Smooth muscle cell (in vitro differentiated cells): ENCODE measurements around the gene TECPR1. TPM values are rescaled to one million over a fixed set of nuclear protein-coding genes. Genes with fewer than 3 reads are reported as not detected.

Experiments
- DNase-seq: peaks from one replicate; lab custom pipeline; 2025; ENCODE audit not compliant: unreplicated experiment; lab: John Stamatoyannopoulos, UW
- H2AFZ ChIP-seq: fragments of 200-600 bp; sonication (generic); 2 replicates; pipeline ENCODE4 v1.6.0; 2016; ENCODE audit warnings: antibody characterized with exemption, low read depth, mild to moderate bottlenecking
- H3F3A ChIP-seq: fragments of 200-600 bp; sonication (generic); 2 replicates; pipeline ENCODE4 v1.6.0; 2017; ENCODE audit warnings: antibody characterized with exemption, low read depth
- H3K27ac ChIP-seq: fragments of 200-600 bp; sonication (generic); 2 replicates; pipeline ENCODE4 v1.5.1; 2016; ENCODE audit warnings: low read depth, mild to moderate bottlenecking
- H3K27me3 ChIP-seq: fragments of 200-600 bp; sonication (generic); 2 replicates; pipeline ENCODE4 v1.6.1; 2016; ENCODE audit warnings: low read depth, mild to moderate bottlenecking
- H3K36me3 ChIP-seq: fragments of 200-600 bp; sonication (generic); 2 replicates; pipeline ENCODE4 v1.5.1; 2016; ENCODE audit warnings: low read depth
- H3K4me1 ChIP-seq: fragments of 200-600 bp; sonication (generic); 2 replicates; pipeline ENCODE4 v1.5.1; 2016; ENCODE audit warnings: low read depth
- H3K4me2 ChIP-seq: fragments of 200-600 bp; sonication (generic); 2 replicates; pipeline ENCODE4 v1.6.0; 2016; ENCODE audit warnings: mild to moderate bottlenecking
- H3K4me3 ChIP-seq: fragments of 200-600 bp; sonication (generic); 2 replicates; pipeline ENCODE4 v1.5.1; 2016; ENCODE audit warnings: mild to moderate bottlenecking
- H3K79me2 ChIP-seq: fragments of 200-600 bp; sonication (generic); 2 replicates; pipeline ENCODE4 v1.6.0; 2016; ENCODE audit warnings: low read depth, mild to moderate bottlenecking
- H3K9ac ChIP-seq: fragments of 200-600 bp; sonication (generic); 2 replicates; pipeline ENCODE4 v1.6.0; 2016; ENCODE audit warnings: low read depth
- H3K9me3 ChIP-seq: fragments of 200-600 bp; sonication (generic); replicated peaks from 2 replicates; pipeline ENCODE4 v1.5.1; 2016; ENCODE audit warnings: low read depth
- H4K20me1 ChIP-seq: fragments of 200-600 bp; sonication (generic); 2 replicates; pipeline ENCODE4 v1.6.0; 2016; ENCODE audit warnings: low read depth
- WGBS: methylation state at CpG from one replicate; pipeline ENCODE4 v1.1.7; 2016; ENCODE audit warnings: low lambda C conversion rate; 5-methylcytosine and 5-hydroxymethylcytosine counted together
- polyA plus RNA-seq: library from polyadenylated mRNA; unstranded; fragments of >200 nt; fragmentation: Nextera tagmentation; extraction: Ambion mirVana; gene quantifications from 2 replicates; pipeline ENCODE4 v1.2.1, GENCODE V29; 2016
- total RNA-seq: library from RNA; depleted of rRNA; stranded (reverse); fragments of >200 nt; gene quantifications from 2 replicates; pipeline ENCODE4 v1.2.3, GENCODE V29; 2014
- TF ChIP-seq, protein P1 (sequence below): fragments of 200-600 bp; sonication (generic); IDR thresholded peaks from 2 replicates; pipeline ENCODE4 v1.5.1; 2017; ENCODE audit warnings: borderline replicate concordance, mild to moderate bottlenecking, antibody characterized with exemption; ENCODE audit not compliant: insufficient read depth, poor library complexity, severe bottlenecking

TECPR1 gene
- total and polyA plus RNA-seq, 2 experiments from 2014 or later: 8.9 to 33.1 TPM

DNA sequence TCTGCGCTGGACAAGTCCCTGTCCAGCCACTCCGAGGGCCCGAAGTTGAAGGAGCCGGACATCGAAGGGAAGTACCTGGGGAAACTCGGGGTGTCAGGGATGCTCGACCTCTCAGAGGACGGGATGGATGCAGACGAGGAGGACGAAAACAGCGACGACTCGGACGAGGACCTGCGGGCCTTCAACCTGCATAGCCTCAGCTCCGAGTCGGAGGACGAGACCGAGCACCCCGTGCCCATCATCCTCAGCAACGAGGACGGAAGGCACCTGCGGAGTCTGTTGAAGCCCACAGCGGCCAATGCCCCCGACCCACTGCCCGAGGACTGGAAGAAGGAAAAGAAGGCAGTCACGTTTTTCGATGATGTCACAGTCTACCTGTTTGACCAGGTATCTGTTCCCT, 57.8 kb downstream of the TECPR1 start:
- H3K27me3 ChIP-seq: no peaks in the 10 kb centered on the region
- TF ChIP-seq, protein P1, sequence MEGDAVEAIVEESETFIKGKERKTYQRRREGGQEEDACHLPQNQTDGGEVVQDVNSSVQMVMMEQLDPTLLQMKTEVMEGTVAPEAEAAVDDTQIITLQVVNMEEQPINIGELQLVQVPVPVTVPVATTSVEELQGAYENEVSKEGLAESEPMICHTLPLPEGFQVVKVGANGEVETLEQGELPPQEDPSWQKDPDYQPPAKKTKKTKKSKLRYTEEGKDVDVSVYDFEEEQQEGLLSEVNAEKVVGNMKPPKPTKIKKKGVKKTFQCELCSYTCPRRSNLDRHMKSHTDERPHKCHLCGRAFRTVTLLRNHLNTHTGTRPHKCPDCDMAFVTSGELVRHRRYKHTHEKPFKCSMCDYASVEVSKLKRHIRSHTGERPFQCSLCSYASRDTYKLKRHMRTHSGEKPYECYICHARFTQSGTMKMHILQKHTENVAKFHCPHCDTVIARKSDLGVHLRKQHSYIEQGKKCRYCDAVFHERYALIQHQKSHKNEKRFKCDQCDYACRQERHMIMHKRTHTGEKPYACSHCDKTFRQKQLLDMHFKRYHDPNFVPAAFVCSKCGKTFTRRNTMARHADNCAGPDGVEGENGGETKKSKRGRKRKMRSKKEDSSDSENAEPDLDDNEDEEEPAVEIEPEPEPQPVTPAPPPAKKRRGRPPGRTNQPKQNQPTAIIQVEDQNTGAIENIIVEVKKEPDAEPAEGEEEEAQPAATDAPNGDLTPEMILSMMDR: no peak
- H3K9ac ChIP-seq: no peak overlapping the region
- no peak overlapping the region for H3K4me2 ChIP-seq
- no peaks in the 10 kb centered on the region for H3K36me3 ChIP-seq
- no peaks in the 10 kb centered on the region for H4K20me1 ChIP-seq
- H3K4me3 ChIP-seq: no peak overlapping the region
- no peaks in the 10 kb centered on the region for H3K79me2 ChIP-seq
- no peaks in the 10 kb centered on the region for H3F3A ChIP-seq
- DNase-seq: no peak
- no peaks in the 10 kb centered on the region for H3K4me1 ChIP-seq
- no peak overlapping the region for H2AFZ ChIP-seq
- WGBS: 97% methylated on average over 28 of the region's 28 CpGs
- no peaks in the 10 kb centered on the region for H3K9me3 ChIP-seq
- H3K27ac ChIP-seq: no peak overlapping the region

DNA sequence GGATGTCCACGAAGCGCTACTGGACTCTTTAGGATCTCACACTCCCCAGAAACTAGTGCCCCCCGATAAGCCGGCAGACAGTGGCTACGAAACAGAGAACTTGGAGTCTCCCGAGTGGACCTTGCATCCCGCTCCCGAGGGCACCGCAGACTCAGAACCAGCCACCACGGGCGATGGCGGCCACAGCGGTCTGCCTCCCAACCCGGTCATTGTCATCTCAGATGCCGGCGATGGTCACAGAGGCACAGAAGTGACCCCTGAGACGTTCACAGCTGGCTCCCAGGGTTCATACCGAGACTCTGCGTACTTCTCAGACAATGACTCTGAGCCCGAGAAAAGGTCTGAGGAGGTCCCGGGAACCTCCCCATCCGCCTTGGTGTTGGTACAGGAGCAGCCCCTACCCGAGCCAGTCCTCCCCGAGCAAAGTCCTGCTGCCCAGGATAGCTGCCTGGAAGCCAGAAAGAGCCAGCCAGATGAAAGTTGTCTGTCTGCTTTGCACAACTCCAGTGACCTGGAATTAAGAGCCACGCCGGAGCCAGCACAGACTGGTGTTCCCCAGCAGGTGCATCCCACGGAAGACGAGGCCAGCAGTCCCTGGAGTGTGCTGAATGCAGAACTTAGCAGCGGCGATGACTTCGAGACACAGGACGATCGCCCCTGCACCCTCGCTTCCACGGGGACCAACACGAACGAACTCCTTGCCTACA, 58.4 kb downstream of the TECPR1 start:
- H3F3A ChIP-seq: no peaks in the 10 kb centered on the region
- no peaks in the 10 kb centered on the region for H3K36me3 ChIP-seq
- no peak for DNase-seq
- H3K9ac ChIP-seq: no peak overlapping the region
- 98% methylated on average over 34 of the region's 37 CpGs for WGBS
- H2AFZ ChIP-seq: no peak overlapping the region
- no peaks in the 10 kb centered on the region for H3K27me3 ChIP-seq
- no peaks in the 10 kb centered on the region for H3K4me1 ChIP-seq
- no peak overlapping the region for H3K4me2 ChIP-seq
- TF ChIP-seq, protein P1: no peak
- no peaks in the 10 kb centered on the region for H3K9me3 ChIP-seq
- no peak overlapping the region for H3K4me3 ChIP-seq
- no peaks in the 10 kb centered on the region for H4K20me1 ChIP-seq
- H3K79me2 ChIP-seq: no peaks in the 10 kb centered on the region
- H3K27ac ChIP-seq: no peak overlapping the region

DNA sequence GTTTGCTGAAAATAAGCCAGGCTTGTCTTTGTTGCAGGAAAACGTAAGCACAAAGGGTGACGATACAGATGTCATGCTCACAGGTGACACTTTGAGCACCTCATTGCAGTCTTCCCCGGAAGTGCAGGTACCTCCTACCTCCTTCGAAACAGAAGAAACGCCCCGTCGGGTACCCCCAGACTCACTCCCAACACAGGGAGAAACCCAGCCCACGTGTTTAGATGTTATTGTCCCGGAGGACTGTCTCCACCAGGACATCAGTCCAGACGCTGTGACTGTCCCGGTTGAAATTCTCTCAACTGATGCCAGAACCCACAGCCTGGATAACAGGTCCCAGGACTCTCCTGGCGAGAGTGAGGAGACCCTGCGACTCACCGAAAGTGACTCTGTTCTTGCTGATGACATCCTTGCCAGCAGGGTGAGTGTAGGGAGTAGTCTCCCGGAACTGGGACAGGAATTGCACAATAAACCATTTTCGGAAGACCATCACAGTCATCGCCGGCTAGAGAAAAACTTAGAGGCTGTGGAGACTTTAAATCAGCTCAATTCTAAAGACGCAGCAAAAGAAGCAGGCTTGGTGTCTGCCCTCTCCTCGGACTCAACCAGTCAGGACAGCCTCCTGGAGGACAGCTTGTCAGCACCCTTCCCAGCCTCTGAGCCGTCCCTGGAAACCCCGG, 59.1 kb downstream of the TECPR1 start:
- H3K4me3 ChIP-seq: no peak overlapping the region
- no peaks in the 10 kb centered on the region for H3F3A ChIP-seq
- H3K36me3 ChIP-seq: no peaks in the 10 kb centered on the region
- H3K4me1 ChIP-seq: no peaks in the 10 kb centered on the region
- no peaks in the 10 kb centered on the region for H3K9me3 ChIP-seq
- H3K27ac ChIP-seq: no peak overlapping the region
- no peak overlapping the region for H3K9ac ChIP-seq
- DNase-seq: no peak
- H3K4me2 ChIP-seq: no peak overlapping the region
- H3K27me3 ChIP-seq: no peaks in the 10 kb centered on the region
- 88% methylated on average over 22 of the region's 22 CpGs for WGBS
- H3K79me2 ChIP-seq: no peaks in the 10 kb centered on the region
- no peak overlapping the region for H2AFZ ChIP-seq
- H4K20me1 ChIP-seq: no peaks in the 10 kb centered on the region
- TF ChIP-seq, protein P1: no peak
